Spinal cord (tissue), 10 donors: ENCODE results near the gene ATXN1. TPM values are rescaled to one million over a fixed set of nuclear protein-coding genes. Genes with fewer than 3 reads are reported as not detected.

Experiments used
- DNase-seq, 6 donors: peaks; one replicate each; pipeline versions ENCODE4 v3.0.0 to v3.0.0-alpha.2; 2013 to 2015; ENCODE audit warnings: low spot score in 6 of 6, low read depth in 4 of 6
- H3K27ac ChIP-seq: one replicate; pipeline ENCODE4 v1.5.1; 2013; ENCODE audit warnings: low read depth, low read length, control low read depth
- H3K27me3 ChIP-seq: one replicate; pipeline ENCODE4 v1.6.1; 2013; ENCODE audit warnings: low read length; ENCODE audit not compliant: control insufficient read depth, insufficient read depth
- H3K36me3 ChIP-seq: one replicate; pipeline ENCODE4 v1.6.1; 2013; ENCODE audit warnings: low read length; ENCODE audit not compliant: control insufficient read depth, insufficient read depth
- H3K4me1 ChIP-seq: one replicate; pipeline ENCODE4 v1.6.1; 2013; ENCODE audit warnings: low read length; ENCODE audit not compliant: control insufficient read depth, insufficient read depth
- H3K4me3 ChIP-seq: one replicate; pipeline ENCODE4 v1.5.1; 2013; ENCODE audit warnings: low read depth, low read length, control low read depth
- H3K9me3 ChIP-seq: one replicate; pipeline ENCODE4 v1.6.1; 2013; ENCODE audit warnings: low read length; ENCODE audit not compliant: control insufficient read depth, insufficient read depth
- WGBS: methylation state at CpG from one replicate; pipeline ENCODE4 v1.1.5; 2013; ENCODE audit warnings: missing lambda C conversion rate; ENCODE audit not compliant: insufficient coverage; 5-methylcytosine and 5-hydroxymethylcytosine counted together
- polyA plus RNA-seq, 2 donors: library from polyadenylated mRNA; unstranded; fragments of 120-200 nt; gene quantifications; one replicate each; pipeline ENCODE4 v1.2.1, GENCODE V29; 2013; ENCODE audit not compliant: insufficient read length in 2 of 2
- total RNA-seq, 2 donors: library from RNA; depleted of rRNA in 1 of 2; stranded (reverse); fragments of 120-200 nt in 1 of 2; fragments of >200 nt in 1 of 2; gene quantifications; one replicate each; pipeline versions ENCODE4 v1.2.3 to v1.2.4, GENCODE V29; 2013 to 2014
- donor health status: healthy.

Gene ATXN1
- total and polyA plus RNA-seq, 4 donors = 20.2 to 50.1 (median 31.7) TPM

DNA sequence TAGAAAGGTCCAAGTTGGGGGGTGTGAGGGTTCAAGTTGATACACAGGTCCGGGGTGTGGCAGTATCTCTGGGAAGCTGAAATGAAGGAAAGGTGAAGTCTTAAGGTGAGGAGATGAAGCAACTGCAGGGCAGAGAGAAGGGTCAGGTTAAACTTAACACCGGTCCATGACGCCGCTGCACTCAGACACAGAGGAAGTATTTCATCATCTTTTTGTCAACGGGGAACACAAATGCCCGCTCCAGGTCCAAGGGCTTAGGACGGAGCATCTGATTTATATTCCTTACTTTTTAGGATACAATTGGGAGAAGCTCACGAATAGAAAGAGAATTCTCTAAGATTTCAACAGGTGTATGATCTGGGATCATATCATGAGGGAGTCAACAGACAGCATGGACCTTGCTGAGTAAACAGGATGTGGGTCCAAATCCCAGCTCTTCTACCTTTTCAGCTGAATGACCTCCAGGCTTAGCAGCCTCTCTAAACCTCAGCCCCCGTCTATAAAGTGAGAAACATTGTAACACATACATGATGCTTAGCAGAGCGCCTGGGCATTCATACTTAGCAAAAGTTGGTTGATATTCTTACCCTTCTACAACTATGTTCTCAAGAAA is 197.5 kb downstream of the ATXN1 start:
- no peaks in the 10 kb centered on the region for H3K4me1 ChIP-seq
- H3K9me3 ChIP-seq = no peaks in the 10 kb centered on the region
- WGBS = 86% methylated on average over 2 of the region's 10 CpGs
- no peaks in the 10 kb centered on the region for H3K36me3 ChIP-seq
- no peak overlapping the region for H3K4me3 ChIP-seq
- no peaks in the 10 kb centered on the region for H3K27me3 ChIP-seq
- no peak for DNase-seq
- no peak overlapping the region for H3K27ac ChIP-seq

DNA sequence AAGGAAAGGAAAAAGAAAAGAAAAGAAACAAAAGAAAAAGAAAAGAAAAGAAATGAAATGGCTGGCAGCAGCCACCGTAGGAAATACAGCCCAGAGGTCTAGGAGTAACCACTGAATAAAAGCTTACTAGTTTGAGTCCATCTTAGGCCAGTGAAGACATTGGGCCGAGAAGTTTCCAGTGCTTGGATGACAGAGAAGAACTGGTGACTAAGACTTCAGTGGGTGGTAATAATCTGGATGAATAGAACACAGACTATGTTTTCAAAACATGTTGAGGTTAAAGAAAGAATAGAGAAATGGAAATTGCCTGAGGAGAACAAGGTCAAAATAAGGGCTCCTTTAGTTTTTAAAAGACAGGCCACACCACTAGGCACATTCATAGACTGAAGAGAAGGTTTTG is 198.8 kb downstream of the ATXN1 start:
- DNase-seq = no peak
- no peaks in the 10 kb centered on the region for H3K9me3 ChIP-seq
- H3K36me3 ChIP-seq = no peaks in the 10 kb centered on the region
- WGBS = 92% methylated on average over 2 of the region's 2 CpGs
- H3K27me3 ChIP-seq = no peaks in the 10 kb centered on the region
- H3K4me1 ChIP-seq = no peaks in the 10 kb centered on the region
- no peak overlapping the region for H3K27ac ChIP-seq
- no peak overlapping the region for H3K4me3 ChIP-seq

DNA sequence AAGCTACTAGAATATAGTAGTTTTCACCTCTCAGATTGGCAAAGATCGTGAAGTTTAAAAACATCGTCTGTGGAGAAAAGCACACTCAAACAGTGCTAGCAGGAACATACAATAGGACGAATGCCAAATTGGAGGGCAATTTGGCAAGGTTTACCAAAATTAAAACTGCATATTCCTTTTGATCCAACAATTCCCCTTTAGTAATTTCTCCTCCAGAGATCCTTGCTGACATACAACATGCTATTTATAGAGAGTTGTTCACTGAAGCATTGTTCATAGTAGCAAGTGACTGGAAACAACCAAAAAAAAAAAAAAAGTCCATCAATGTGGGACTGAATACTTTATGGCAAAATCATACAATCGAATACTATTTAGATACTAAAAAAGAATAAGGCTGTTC is 202.2 kb downstream of the ATXN1 start:
- Histone ChIP-seq H3K4me1 (no peaks in the 10 kb centered on the region), H3K27me3 (no peaks in the 10 kb centered on the region), H3K4me3 (no peak overlapping the region), H3K36me3 (no peaks in the 10 kb centered on the region), H3K9me3 (no peaks in the 10 kb centered on the region), H3K27ac (no peak overlapping the region)
- no CpG with 5 or more reads among the region's 4 CpGs for WGBS
- DNase-seq = peak in 2 of 6 donors; percentile 79 to 86

DNA sequence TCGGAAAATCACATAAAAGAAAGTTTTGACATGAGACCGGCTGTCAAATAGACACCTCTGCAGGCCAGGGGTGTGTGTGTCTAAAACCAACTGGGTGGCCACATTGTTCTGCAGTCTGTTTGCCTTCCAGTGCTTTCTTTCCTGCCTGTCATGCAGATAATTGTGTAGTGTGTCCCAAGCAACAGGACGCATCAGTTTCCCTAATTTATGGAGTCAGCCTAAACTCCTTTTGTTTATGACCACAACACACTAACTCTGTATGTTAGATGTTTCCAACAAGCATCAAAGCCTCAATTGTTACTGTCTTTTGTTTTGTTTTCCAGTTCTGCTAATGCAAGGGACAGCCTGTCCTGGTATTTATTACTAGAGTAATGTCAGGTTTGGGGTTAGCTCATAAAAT is 205.7 kb downstream of the ATXN1 start:
- no peak overlapping the region for H3K27ac ChIP-seq
- DNase-seq = peak in 1 of 6 donors; percentile 35

DNA sequence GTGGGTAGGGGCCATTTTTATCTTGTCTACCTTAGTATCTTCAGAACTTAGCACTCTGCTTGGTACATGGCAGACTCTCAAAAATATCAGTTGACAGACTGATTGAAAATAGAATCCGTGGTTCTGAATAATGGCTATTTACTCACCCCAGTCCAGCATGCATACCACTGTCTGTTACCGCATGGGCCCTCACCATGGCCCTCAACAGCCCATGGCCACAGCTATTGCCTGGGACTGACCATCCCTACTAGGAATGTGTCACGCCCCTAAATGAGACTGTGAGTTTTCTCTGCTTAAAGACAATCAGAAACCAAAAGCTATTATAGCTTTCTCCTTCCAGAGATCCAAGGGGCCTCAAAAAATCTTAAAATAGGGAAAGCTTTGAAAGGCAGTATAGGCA is 207.7 kb downstream of the ATXN1 start:
- H3K27ac ChIP-seq = no peak overlapping the region
- no peak for DNase-seq
- H3K9me3 ChIP-seq = no peaks in the 10 kb centered on the region
- no peaks in the 10 kb centered on the region for H3K4me1 ChIP-seq
- H3K36me3 ChIP-seq = no peaks in the 10 kb centered on the region
- 100% methylated on average over 2 of the region's 3 CpGs for WGBS
- no peak overlapping the region for H3K4me3 ChIP-seq
- no peaks in the 10 kb centered on the region for H3K27me3 ChIP-seq

More for the DNA sequence above, 205.7 kb downstream of the ATXN1 start:
- 43% methylated on average over 1 of the region's 3 CpGs for WGBS
- Histone ChIP-seq H3K9me3 (no peaks in the 10 kb centered on the region), H3K4me1 (no peaks in the 10 kb centered on the region), H3K27me3 (no peaks in the 10 kb centered on the region), H3K4me3 (no peak overlapping the region), H3K36me3 (no peaks in the 10 kb centered on the region)

DNA sequence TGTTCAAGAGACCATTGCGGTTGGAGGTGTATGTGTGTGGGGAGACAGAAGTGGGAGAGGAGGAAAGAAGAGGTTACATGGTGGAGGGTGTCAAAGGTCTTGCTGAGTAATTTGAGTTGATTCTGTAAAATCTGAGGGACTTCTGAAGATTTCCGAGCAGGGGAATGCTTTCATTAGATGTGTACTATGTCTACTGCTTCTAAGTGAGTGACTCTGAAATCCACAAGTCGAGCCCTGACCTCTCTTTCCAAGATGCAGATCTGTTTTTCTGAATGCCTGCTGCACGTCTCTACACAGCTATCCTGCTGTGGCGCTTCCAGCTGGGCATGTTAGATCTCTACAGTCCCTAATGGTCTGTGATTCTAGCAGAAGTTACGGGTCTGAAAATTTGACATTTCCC is 209.8 kb downstream of the ATXN1 start:
- Histone ChIP-seq H3K27me3 (no peaks in the 10 kb centered on the region), H3K36me3 (no peaks in the 10 kb centered on the region), H3K27ac (peak overlapping the region; percentile 25), H3K4me1 (no peaks in the 10 kb centered on the region), H3K9me3 (no peaks in the 10 kb centered on the region), H3K4me3 (no peak overlapping the region)
- peak in 1 of 6 donors; percentile 28 for DNase-seq
- 74% methylated on average over 5 of the region's 6 CpGs for WGBS

DNA sequence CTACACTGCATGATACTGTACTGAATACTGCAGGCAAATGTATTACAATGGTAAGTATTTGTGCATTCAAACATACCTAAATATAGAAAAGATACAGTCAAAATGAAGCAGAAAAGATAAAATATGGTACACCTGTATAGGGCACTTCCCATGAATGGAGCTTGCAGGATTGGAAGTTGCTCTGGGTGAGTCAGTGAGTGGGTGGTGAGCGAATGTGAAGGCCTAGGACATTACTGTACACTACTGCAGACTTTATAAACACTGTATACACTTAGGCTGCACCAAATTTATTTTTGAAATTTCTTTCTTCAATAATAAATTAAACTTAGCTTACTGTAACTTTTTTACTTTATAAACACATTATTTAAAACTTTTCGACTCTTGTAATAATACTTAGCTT is 213.1 kb downstream of the ATXN1 start:
- no peaks in the 10 kb centered on the region for H3K9me3 ChIP-seq
- DNase-seq = no peak
- H3K27me3 ChIP-seq = no peaks in the 10 kb centered on the region
- H3K27ac ChIP-seq = no peak overlapping the region
- H3K4me3 ChIP-seq = no peak overlapping the region
- no CpG with 5 or more reads among the region's 2 CpGs for WGBS
- H3K4me1 ChIP-seq = peaks cover 5% of the 10 kb centered on the region
- H3K36me3 ChIP-seq = no peaks in the 10 kb centered on the region

DNA sequence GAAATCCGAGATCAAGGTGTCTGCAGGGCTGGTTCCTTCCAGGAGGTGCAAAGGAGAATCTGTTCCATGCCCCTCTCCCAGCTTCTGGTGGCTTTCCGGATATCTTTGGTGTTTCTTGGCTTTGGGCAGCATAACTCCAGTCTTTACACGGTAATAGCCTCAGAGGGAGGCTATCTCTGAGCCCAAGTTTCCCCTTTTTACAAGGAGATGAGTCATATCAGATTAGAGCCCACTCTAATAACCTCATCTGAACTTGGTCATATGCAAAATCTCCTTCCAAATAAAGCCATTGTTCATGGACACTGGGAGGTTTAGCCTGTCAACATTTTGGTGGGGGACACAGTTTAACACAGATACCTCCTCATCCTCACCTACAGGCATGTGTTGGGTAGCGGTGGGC is 213.7 kb downstream of the ATXN1 start:
- H3K9me3 ChIP-seq = no peaks in the 10 kb centered on the region
- DNase-seq = no peak
- peaks cover 5% of the 10 kb centered on the region for H3K4me1 ChIP-seq
- no peaks in the 10 kb centered on the region for H3K36me3 ChIP-seq
- no peak overlapping the region for H3K27ac ChIP-seq
- H3K27me3 ChIP-seq = no peaks in the 10 kb centered on the region
- H3K4me3 ChIP-seq = no peak overlapping the region
- WGBS = 82% methylated on average over 2 of the region's 4 CpGs

DNA sequence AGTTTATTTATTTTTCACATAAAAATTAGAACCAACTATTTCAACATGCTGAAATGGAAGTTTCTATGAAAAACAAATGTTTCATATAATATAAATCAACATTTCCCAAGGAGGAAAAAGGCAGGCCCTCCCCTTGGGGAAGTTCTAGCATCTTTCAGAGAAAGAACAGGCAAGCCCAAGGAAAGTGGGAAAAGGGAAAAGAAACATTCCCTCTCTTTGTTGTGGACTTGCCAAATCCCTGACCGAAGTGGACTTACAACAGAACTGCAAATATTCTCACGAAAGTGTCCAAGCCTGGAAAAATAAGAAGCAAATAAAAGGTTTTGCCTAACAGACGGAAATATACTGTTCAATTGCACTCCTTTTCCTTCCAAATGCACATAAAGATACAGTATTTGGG is 214.4 kb downstream of the ATXN1 start:
- Histone ChIP-seq H3K36me3 (no peaks in the 10 kb centered on the region), H3K4me1 (peaks cover 5% of the 10 kb centered on the region), H3K27ac (no peak overlapping the region), H3K4me3 (no peak overlapping the region), H3K27me3 (no peaks in the 10 kb centered on the region), H3K9me3 (no peaks in the 10 kb centered on the region)
- WGBS = no CpG with 5 or more reads among the region's 3 CpGs
- no peak for DNase-seq

DNA sequence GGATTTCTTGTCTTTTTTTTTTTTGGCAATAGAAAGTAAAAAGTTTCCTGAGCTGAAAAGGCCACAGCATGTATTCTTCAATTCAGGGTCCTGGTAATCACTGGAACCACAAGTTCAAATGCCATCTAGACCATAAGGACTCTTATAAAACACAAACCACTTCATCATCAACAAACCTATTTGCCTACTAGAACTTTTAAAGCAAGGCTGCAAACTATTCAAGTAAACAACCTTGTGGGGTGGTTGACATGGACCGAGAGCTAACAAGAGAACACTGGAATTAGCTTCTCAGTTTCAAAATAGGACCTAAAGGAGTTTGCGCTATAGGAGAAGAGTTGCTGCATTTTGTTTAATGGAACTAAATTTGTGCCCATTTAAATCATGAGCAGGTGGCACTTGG is 215.9 kb downstream of the ATXN1 start:
- H3K27me3 ChIP-seq = no peaks in the 10 kb centered on the region
- H3K36me3 ChIP-seq = no peaks in the 10 kb centered on the region
- H3K9me3 ChIP-seq = no peaks in the 10 kb centered on the region
- DNase-seq = no peak
- H3K4me1 ChIP-seq = peaks cover 5% of the 10 kb centered on the region
- no peak overlapping the region for H3K4me3 ChIP-seq
- WGBS = 100% methylated on average over 2 of the region's 2 CpGs
- H3K27ac ChIP-seq = no peak overlapping the region
